Stimulated activated CD8-positive, alpha-beta memory T cell treated with anti-CD3 and anti-CD28 coated beads, Interleukin-7, amount 100 ng/mL, for 48 hours (primary cell): ENCODE data around the gene STT3A.

Experiments used
- DNase-seq, 2 donors: peaks; one replicate each; pipeline ENCODE4 v3.0.0-alpha.2; 2020; ENCODE audit warnings: low read depth in 1 of 2; ENCODE audit errors: extremely low read depth in 1 of 2

The STT3A gene

DNA sequence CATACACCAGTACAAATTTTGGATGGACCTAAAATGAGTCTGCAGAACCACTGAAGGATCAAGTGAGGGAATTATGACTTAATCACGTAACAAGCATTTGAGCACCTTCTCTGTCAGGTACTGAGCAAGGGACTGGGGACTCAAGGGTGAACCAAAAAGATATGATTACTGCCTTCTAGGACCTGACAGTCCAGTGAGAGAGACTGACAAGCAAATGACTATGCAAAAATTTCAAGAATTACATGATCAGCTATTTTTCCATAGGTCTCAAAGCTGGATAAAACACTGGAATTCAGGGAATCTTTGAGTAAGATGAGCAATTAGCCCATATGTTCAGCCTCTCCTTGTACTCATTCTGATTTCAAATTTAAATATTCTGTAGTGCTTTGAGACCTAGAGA is 5.2 kb upstream of the STT3A start:
- no peak for DNase-seq

DNA sequence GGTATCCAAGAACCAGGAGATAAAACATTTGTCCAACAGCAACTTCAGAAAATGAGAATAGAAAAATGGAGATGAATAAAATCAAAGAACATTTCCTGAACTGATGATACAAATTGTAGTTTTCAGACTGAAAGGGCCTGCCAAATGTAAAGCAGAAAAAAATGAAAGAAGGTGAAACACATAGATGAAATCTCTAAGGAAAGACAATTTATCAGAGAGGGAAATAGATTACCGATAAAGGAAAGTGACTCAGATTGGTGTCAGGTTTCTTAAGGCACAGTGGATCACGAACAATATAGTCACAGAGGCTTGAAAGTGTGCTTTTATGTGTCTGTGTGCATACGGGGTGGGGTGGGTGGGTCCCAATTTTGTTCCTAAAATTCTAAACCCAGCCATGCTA is 4.1 kb upstream of the STT3A start:
- no peak for DNase-seq

DNA sequence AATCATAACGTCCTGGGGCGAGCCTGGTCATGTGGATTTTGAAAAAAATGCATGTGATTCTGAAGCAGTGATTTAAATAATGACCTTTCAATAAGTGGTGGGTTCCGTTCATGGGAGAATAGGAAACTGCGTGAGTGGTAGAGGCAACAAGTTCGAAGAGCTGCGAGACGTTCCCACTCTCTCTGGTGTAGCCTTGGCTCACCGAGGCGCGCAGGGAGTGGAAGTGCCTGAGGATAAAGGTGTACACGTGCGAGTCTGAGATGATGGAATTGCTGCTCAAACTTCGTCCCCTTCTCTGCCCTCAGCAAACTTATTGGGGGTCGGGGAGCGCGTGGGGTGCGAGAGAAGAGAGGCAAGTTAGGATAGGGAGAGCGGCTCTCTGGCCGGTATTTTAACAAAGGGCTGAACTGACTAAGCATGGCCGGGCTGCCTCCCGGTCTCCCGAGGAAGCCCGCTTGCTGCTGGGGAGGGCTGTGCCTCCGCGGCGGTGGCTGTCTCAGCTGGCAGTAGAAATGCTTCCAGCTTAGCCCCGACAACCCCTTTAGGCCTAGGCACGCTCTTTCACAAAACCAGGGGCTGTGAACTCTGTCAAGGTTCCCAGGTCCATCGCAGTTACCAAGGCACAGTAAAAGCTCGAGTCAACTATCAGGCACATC is 875 bp upstream of the STT3A start:
- peak; percentile 3 to 5 for DNase-seq

DNA sequence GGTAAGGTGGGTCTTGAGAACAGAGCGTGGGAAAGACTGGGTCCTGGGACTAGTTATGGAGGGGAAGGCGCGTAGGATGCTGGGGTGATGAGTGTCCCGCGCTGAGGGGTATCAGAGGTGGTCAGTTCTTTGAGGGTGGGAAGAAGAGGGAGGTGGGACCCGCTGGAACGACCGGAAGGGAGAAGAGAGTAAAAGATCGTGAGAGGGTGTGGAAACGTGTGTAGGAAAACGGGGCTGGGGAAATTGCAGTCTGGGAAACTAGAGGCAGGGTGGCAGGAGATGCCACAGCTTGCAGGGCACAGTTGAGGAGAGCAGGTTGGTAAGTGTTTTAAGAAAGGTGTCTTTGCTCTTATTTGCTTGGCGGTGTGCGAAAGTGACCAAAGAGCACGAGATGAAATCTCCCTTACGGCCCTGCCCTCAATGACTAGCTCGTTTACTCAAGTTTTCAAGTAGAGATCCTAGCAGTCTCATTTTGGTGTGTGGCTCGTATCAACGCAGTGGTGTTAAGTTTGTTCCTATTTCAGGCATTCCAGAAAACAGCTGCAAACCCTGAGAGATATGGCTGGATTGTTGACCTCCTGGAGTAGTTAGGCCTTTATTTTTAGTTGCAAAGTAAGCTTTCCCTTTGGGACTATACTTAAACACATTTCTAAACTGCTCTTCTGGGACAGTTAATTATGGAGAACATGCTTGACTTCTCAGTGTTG is 615 bp downstream of the STT3A start:
- peak in 1 of 2 donors; percentile 7 for DNase-seq

DNA sequence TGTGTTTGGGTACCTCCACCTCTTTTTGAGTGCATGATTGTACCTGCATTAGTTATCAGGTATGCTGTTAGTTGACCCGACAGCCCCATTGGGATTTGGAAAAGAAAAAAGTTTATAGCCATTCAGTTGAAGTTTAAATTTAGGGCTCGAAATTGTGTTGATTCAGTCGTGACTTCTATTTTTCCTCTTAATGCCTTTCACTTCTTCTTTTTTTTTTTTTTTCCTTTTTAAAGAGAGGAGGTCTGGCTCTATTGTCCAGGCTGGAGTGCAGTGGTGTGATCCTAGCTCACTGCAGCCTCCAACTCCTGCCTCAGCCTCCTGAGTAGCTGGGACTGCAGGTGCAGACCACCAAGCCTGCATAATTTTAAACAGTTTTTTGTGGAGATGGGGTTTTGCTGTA is 2.3 kb downstream of the STT3A start:
- DNase-seq: no peak

DNA sequence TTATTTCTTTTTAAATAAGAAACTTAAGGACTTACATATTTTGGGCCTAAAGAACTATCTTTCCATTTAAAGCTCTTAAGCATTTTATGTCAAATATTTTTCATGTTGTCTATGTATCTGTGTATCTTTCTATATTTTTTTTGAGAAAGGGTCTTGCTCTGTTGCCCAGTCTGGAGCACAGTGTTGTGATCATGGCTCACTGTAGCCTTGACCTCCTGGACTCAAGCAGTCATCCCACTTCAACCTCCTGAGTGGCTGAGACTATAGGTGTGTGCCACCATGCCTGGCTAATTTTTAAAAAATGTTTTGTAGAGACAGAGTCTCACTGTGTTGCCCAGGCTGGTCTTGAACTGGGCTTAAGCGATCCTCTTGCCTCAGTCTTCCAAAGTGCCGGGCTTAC is 8.0 kb downstream of the STT3A start:
- DNase-seq: no peak

DNA sequence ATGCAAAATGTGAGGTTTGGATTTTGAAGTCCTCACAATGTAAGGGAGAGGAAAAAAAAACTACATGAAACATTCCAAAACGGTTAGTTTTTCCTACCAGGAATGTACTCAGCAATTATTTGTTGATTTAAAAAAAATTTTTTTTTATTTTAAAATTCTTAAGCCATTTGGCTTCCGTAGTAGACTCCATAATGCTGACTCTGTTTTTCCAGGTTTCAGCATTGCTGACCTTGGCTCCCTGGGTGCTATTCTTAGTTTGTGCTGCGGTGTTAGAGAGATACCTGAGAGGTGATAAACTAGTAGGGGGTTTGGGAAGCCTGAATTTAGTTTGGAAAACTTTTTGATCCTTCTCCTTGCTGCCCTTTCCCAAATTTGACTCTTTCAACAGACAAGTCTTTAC is 10.6 kb downstream of the STT3A start:
- no peak for DNase-seq

DNA sequence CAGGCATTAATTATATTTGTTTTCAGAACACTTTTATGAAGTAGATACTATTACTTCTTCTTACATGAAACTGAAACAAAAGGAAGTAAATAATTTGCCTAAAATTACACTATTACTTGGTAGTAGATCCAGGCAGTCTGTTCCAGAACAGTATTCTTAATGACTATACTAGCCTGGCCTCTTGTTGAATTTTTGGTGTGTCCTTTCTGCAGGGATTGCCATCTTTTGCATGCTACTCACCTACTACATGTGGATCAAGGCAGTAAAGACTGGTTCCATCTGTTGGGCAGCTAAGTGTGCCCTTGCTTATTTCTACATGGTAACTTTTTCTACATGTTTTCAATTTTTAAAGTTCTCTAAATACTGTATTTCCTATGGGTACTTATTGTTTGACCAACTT is 12.8 kb downstream of the STT3A start:
- DNase-seq: no peak

DNA sequence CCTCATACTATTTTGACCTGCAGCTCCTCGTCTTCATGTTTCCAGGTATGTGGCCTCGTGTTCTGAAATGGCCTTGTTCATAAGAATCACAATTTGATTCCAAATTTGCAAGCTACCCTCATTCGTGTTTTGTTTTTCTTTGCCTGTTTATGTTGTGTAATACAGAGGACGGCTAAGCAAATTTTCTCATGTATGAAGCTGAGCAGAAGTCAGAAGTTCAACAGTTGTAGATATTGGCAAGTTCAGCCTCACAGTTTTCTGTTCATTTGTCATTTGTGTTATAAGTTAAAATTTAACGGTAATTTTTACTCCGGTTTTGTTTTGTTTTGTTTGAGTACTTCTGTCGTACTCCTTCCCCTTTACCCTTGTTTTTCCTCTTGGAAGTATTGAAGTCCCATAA is 16.9 kb downstream of the STT3A start:
- DNase-seq: no peak

DNA sequence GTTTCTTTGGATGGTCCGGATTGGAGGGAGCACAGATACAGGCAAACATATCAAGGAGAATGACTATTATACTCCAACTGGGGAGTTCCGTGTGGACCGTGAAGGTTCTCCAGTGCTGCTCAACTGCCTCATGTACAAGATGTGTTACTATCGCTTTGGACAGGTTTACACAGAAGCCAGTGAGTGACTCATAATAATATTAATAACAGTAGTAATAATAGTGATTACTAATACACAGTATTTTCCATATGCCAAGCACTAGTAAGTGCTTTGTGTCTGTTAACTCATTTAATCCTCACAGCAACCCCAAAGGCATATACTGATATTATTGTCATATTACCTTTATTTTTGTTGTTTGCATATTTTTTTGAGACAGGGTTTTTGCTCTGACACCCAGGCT is 25.7 kb downstream of the STT3A start:
- no peak for DNase-seq

DNA sequence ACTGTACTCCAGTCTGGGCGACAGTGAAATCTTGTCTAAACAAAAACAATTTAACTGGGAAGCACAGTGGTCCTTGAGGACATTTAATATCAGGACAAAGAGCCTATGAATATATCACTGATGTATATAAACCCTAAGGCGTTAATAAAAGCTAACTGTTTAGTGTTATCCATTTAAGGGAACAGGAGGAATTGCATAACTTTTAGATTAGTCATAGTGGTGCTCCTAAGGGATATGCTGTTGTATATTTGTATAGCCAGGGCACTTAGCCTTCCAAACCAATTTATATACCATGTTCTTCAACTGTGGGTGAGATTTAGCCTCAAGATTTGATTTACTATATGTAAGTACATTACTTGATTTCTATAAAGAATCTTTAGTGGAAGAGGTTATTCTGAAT is 29.3 kb downstream of the STT3A start:
- no peak for DNase-seq

DNA sequence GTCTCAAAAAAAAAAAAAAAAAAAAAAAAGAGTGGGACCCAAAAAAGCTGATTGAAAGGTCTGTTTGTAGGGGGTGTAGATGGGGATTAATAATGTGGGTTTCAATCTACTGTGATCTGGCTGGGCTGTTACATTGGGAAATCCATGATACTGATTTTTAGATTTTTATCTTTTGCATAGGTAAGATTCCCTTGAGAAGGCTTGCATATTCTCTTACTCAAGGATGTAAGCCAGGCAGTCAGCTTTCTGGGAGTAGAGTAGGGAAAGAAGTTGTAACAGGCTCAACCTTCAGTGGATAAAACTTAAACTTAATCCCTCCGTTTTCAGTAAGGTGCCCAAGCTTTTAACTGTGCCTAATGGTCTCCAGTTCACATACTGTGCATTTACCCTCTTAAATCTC is 30.4 kb downstream of the STT3A start:
- no peak for DNase-seq

DNA sequence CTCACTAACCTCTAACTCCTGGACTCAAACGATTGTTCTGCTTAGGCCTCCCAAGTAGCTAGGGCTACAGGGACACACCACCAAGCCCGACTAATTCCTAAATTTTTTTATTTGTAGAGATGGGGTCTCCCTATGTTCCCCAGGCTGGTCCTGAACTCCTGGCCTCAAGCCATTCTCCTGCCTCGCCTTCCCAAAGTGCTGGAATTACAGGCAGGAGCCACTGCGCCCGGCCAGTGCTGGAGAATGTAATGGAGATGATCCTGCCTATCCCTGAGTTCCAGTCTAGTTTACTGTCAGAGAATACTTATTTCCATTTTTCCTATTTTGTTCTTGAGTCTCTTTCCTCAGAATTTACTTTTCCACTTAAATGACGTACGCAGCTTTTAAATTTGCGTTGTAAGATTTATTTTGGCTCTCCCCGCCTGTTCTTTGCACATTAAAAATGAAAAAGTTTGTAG is 32.1 kb downstream of the STT3A start, which contains the start of gene CHEK1:
CHEK1 (plus strand) TSS at position 408 of the 458 bp plus-strand sequence. CDS start 1,606 bp downstream, outside the sequence.
- DNase-seq: no peak

DNA sequence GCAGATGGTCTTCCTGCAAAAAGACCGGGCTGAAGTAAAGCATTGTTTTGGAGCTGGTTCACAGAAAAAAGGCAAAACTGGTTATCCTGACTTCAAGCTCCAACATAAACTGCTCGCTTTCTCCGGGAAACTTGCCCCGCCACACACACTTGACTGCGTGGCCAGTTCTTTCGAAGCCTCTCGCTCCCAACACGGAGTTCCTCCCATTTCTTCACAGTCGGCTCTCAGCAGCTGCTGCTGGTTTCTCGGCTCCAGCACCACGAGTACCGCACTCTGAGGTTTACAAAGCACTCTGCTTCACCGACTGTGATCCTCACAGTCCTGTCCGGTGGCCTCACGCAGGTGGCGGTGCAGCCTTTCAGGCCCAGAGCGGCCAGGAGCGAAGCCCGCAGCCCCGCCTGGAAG is 32.6 kb downstream of the STT3A start:
- DNase-seq: no peak

DNA sequence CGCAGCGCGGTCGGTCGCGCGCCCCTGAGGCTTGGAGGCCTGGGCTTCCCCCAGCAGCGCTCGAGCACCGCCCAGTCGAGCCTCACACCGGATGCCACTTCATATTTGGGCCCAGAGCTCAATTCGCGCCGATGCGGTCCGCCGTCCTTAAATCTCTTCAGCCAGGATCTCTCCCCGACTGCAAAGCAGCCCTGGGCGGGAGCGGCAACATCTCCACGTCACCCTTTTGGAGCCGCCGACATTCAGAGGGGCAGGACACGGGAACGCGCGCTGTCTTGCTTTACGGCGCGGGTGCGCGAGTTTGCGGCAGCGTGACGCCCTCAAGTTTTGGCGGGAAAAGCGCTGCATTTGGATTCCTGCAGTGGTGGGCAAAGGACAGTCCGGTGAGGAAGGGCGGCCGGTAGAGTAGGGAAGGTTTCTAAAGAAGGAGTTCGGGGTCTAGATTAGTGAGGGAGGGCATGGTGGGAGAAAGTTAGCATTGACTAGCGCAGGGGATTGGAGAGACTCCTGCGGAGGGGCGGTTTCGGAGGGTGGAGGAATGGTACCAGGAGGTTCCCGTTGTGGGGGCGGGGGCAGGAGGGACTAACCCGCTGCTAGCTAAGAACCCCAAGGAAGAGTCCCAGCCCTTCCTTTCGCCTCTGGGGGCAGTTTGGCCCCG is 33.1 kb downstream of the STT3A start:
- peak; percentile 76 to 79 for DNase-seq

DNA sequence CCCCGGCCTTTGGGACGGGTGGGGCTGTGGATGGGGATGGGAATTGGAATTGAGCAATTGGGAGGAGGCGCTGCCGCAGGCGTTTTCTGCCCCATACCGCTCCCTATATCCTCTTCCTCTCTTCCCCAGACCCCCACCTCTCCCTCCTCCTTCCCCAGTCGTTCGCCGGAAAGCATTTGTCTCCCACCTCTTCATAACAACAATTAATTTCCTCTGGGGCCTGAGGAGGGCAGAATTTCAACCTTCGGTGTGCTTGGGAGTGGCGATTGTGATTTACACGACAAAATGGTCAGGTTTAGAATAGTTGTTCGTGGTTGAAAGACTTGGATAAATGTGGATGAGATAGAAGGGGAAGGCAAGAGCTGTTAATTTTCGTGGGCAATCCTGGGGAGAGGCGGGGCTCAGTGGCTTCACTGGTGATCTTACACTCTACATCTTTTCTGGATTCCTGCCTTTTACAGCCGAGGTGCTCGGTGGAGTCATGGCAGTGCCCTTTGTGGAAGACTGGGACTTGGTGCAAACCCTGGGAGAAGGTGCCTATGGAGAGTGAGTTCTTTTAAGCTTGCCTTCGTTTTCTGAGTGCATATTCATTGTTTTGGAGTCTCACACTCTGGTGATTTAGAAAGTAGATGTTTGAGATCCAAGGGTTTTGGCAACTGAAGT is 33.8 kb downstream of the STT3A start:
- DNase-seq: peak; percentile 0 to 2

DNA sequence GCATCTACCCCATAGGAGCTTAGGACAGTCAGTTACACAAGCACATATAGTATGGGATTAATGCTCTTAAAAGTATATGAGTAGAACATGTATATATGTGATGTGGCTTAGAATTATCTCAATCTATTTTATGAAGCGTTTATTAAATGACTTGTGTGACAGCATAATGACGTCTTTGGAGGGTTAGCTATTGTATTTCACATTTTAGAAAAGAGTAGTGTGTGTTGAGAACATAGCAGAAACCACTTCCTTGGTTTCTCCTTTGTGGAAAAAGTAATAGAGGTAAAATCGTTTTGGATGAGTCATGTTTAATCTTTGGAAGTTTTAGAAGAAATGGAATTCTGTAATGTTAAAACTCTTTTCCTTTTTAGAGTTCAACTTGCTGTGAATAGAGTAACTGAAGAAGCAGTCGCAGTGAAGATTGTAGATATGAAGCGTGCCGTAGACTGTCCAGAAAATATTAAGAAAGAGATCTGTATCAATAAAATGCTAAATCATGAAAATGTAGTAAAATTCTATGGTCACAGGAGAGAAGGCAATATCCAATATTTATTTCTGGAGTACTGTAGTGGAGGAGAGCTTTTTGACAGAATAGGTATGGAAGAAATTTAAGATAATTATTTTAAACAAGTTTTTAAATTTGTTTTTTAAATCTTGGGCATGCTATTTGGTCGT is 34.7 kb downstream of the STT3A start:
- no peak for DNase-seq

DNA sequence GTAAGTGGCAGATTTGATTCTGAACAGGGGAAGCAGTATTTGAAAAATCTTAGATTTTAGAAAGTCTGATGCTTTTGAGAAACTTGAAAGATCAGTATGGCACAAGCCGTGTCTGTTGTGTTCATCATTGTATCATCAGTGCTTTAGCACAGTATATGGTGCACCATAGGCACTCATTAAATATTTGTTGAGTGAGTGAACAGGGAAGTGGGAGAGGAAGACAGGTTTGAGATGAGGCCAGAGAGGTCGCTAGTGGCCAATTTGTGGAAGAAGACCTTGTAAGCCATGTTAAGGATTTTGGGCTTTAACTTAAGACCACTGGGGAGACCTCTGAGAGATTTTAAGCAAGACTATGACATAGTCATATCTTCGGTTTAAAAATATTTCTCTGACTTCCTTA is 45.2 kb downstream of the STT3A start:
- DNase-seq: no peak

DNA sequence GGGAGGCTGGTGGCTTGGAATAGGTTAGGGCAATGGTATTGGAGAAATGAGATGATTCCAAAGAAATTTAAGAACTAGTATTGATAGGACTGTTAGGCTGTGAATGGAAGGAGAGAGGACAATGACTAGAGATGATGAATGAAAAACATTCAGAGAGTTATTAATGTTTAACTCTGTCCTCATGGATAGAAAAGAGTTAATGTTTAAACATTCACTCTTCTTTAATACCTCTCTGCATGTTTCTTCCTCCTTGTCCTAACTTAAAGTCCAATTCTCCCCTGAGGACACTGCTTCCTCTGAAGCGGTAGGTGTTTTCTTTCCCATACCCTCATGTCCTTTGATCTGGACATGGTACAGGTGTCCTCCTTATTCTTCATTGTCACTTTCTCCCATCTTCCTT is 45.7 kb downstream of the STT3A start:
- DNase-seq: no peak

DNA sequence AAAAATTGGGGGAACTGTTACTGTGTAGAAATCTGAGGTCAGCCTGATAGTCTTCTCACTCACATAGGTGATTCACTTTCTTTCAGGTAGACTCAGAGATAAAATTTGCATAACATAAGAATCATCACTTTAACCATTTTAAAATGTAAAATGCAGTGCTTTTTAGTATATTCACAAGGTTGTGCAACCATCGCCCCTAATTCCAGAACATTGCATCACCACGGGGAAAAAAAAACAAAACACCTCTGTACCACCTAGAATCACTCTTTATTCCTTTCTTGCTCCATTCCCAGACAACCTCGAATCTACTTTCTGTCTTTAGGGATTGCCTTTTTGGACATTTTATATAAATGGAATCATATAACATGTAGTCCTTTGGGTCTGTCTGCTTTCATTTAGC is 53.2 kb downstream of the STT3A start:
- DNase-seq: no peak
